Measurements from ENCODE around the gene COPB2. TPM values are rescaled to one million over a fixed set of nuclear protein-coding genes. Genes with fewer than 3 reads are reported as not detected.

The COPB2 gene
- total RNA-seq, 1 donor from 2014 or later, result 140 TPM

GRCh38 chr3:139320551-139321309 is 68.7 kb downstream of the COPB2 start:
- no peak overlapping the region for H3K4me3 Mint-ChIP-seq
- TF ChIP-seq, protein P1, sequence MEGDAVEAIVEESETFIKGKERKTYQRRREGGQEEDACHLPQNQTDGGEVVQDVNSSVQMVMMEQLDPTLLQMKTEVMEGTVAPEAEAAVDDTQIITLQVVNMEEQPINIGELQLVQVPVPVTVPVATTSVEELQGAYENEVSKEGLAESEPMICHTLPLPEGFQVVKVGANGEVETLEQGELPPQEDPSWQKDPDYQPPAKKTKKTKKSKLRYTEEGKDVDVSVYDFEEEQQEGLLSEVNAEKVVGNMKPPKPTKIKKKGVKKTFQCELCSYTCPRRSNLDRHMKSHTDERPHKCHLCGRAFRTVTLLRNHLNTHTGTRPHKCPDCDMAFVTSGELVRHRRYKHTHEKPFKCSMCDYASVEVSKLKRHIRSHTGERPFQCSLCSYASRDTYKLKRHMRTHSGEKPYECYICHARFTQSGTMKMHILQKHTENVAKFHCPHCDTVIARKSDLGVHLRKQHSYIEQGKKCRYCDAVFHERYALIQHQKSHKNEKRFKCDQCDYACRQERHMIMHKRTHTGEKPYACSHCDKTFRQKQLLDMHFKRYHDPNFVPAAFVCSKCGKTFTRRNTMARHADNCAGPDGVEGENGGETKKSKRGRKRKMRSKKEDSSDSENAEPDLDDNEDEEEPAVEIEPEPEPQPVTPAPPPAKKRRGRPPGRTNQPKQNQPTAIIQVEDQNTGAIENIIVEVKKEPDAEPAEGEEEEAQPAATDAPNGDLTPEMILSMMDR (conservative IDR thresholded peaks at IDR 0.05), result no peak
- no peak overlapping the region for H3K27ac Mint-ChIP-seq
- no peaks in the 10 kb centered on the region for H3K9me3 Mint-ChIP-seq
- H3K4me1 Mint-ChIP-seq (ENCODE audit: unreplicated experiment), result no peaks in the 10 kb centered on the region
- H3K36me3 Mint-ChIP-seq, result no peaks in the 10 kb centered on the region
- peaks cover 62% of the 10 kb centered on the region for H3K27me3 Mint-ChIP-seq
- DNase-seq (ENCODE audit: extremely low spot score, unreplicated experiment), result no peak

DNA sequence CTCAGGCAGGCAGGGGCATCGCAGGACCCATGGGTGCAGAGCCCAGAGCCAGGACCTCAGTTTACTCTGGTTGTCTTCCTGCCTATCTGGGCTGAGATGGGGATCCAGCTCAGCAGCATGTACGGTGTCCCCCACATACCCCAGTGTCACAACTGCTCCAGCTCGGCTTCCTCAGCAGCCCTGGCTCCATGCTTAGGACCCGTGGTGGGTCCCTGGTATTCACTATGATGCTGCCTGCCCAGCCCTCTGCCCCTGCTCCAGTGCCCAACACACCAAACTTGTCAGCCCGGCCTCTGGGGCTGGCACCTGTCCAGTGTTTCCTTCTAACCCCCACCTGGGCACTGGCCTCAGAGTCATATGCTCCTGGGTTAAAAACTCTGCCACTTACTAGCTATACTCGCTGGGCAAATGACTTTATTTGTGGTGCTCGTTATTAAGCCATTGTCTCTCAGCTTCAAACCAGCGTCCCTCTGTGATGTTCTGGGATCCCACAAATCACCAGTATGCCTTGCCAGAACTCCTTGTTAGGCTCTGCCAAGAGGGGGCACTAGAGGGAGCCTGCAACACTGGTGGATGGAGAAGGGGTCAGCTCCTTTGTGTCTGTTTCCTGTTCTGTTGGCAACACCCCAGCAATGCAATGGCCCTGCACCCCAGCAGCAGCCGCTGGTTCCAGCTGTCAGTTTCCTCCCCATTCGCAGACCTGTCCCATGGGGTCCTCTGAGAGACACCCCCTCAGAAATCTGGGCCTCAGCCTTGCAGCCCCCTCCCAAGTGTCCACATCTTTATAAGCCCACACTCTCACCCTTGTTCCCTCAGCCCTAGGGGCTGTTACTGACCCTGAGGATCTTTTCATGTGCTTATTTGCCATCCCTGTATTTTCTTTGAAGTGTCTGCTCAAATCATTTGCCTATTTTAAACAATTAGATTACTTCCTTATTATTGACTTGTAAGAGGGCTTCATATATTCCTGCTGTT is 69.7 kb downstream of the COPB2 start:
- H3K9me3 Mint-ChIP-seq, result no peaks in the 10 kb centered on the region
- no peaks in the 10 kb centered on the region for H3K36me3 Mint-ChIP-seq
- no peak overlapping the region for H3K27ac Mint-ChIP-seq
- DNase-seq (ENCODE audit: extremely low spot score, unreplicated experiment), result no peak
- TF ChIP-seq, protein P1 (conservative IDR thresholded peaks at IDR 0.05), result peak; percentile 60
- peaks cover 62% of the 10 kb centered on the region for H3K27me3 Mint-ChIP-seq
- H3K4me1 Mint-ChIP-seq (ENCODE audit: unreplicated experiment), result no peaks in the 10 kb centered on the region
- no peak overlapping the region for H3K4me3 Mint-ChIP-seq

- no peaks in the 10 kb centered on the region for H3K4me1 Mint-ChIP-seq (ENCODE audit: unreplicated experiment)
- no peaks in the 10 kb centered on the region for H3K9me3 Mint-ChIP-seq
- TF ChIP-seq, protein P1 (conservative IDR thresholded peaks at IDR 0.05), result no peak
- no peak overlapping the region for H3K4me3 Mint-ChIP-seq
- H3K27me3 Mint-ChIP-seq, result peaks cover 61% of the 10 kb centered on the region
- H3K27ac Mint-ChIP-seq, result no peak overlapping the region
- DNase-seq (ENCODE audit: extremely low spot score, unreplicated experiment), result no peak
- H3K36me3 Mint-ChIP-seq, result no peaks in the 10 kb centered on the region
These were observed 70.6 kb downstream of the COPB2 start for GRCh38 chr3:139318826-139319225.

DNA sequence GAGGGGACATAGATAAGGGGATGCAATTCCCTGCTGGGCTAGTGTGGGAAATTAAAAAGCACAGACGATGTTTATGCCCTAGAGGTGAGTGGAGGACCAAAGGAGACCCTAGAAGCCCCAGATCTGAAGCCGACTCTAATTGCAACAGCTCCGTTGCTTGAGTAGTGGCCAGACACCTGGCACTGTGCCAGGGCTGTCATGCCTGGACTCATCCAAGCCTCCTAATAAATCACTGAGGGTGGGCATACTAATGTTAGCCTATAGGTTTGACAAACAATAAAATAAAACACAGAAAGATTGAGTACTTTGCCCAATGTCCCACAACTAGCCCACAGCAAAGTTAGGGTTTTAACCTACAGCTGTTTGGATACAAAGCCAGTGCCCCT is 71.0 kb downstream of the COPB2 start:
- no peak for DNase-seq (ENCODE audit: extremely low spot score, unreplicated experiment)
- TF ChIP-seq, protein P1 (conservative IDR thresholded peaks at IDR 0.05), result no peak
- Mint-ChIP-seq H3K36me3 (no peaks in the 10 kb centered on the region), H3K4me3 (no peak overlapping the region), H3K27ac (no peak overlapping the region), H3K9me3 (no peaks in the 10 kb centered on the region), H3K27me3 (peaks cover 61% of the 10 kb centered on the region), H3K4me1 (ENCODE audit: unreplicated experiment) (no peaks in the 10 kb centered on the region)

DNA sequence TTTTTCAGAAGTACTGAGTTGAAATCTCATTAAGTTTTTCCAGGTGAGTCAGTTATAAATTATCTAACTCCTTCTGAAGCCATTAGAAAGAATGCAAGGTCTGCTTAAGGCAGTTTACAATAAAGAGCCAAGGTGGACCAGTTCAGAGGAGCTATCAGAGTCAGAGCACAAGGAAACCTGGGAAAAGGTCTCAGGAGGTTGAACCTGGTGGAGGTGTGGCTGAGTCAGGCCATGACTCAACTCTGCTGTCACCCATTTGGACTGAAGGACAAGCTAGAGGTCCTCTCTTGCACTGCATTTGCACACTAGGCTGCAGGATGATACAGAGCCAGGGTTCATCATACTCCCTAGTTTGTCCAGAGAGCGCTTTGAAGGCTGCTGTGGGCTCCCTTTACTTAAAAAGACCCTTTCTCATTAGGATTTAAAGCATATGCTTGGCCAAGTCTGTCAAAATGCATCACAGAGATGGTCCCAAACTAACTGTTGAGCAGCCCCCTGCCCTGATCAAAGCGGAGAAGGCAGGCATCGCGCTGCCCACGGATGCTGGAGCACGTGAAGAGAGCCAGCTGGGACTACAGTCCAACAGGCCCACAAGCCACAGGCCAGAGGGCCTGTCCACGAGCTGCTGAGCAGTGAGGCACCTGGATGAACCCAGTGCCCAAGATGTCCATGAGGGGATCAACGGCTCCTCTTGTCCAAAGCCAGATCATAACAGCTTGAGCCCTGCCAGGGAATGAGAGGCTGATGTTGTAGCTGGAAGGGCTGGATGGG is 71.6 kb downstream of the COPB2 start:
- no peak for DNase-seq (ENCODE audit: extremely low spot score, unreplicated experiment)
- Mint-ChIP-seq H3K4me1 (ENCODE audit: unreplicated experiment) (no peaks in the 10 kb centered on the region), H3K27ac (no peak overlapping the region), H3K4me3 (no peak overlapping the region), H3K27me3 (peaks cover 60% of the 10 kb centered on the region), H3K9me3 (no peaks in the 10 kb centered on the region), H3K36me3 (no peaks in the 10 kb centered on the region)
- TF ChIP-seq, protein P1 (conservative IDR thresholded peaks at IDR 0.05), result no peak

Data from type B pancreatic cell (in vitro differentiated cells).